Measurements from ENCODE around the gene RNF169.
"Not testable (repeated sequence)": the region's sequence is repeated elsewhere in the genome, so short reads cannot be mapped to it uniquely, and the experiment has no call there.

Gene RNF169

GRCh38 chr11:74742070-74742469 is 6.6 kb upstream of the RNF169 start:
- no peak overlapping the region for H3K27ac ChIP-seq
- TF ChIP-seq ZFX (IDR thresholded peaks at IDR 0.05; ENCODE audit: borderline replicate concordance), result no peak
- TF ChIP-seq CTCF (IDR thresholded peaks at IDR 0.05), result no peak

- H3K27ac ChIP-seq, result no peak overlapping the region
- TF ChIP-seq CTCF (IDR thresholded peaks at IDR 0.05) (no peak), ZFX (IDR thresholded peaks at IDR 0.05; ENCODE audit: borderline replicate concordance) (no peak)
Measured at GRCh38 chr11:74743640-74744039, 5.0 kb upstream of the RNF169 start.

GRCh38 chr11:74744277-74744676 is 4.4 kb upstream of the RNF169 start:
- no peak for TF ChIP-seq ZFX (IDR thresholded peaks at IDR 0.05; ENCODE audit: borderline replicate concordance)
- TF ChIP-seq CTCF (IDR thresholded peaks at IDR 0.05), result no peak
- no peak overlapping the region for H3K27ac ChIP-seq

GRCh38 chr11:74746868-74747267 is 1.8 kb upstream of the RNF169 start:
- no peak overlapping the region for H3K27ac ChIP-seq
- TF ChIP-seq CTCF (IDR thresholded peaks at IDR 0.05) (no peak), ZFX (IDR thresholded peaks at IDR 0.05; ENCODE audit: borderline replicate concordance) (no peak)

GRCh38 chr11:74749127-74749964 is 697 bp downstream of the RNF169 start:
- H3K27ac ChIP-seq, result peak overlapping the region; percentile 78
- no peak for TF ChIP-seq ZFX (IDR thresholded peaks at IDR 0.05; ENCODE audit: borderline replicate concordance)
- no peak for TF ChIP-seq CTCF (IDR thresholded peaks at IDR 0.05)

GRCh38 chr11:74749965-74750296 is 1.3 kb downstream of the RNF169 start:
- TF ChIP-seq CTCF (IDR thresholded peaks at IDR 0.05) (no peak), ZFX (IDR thresholded peaks at IDR 0.05; ENCODE audit: borderline replicate concordance) (no peak)
- H3K27ac ChIP-seq, result peak overlapping the region; percentile 78; the same call in 1 of the 2 replicates

GRCh38 chr11:74750598-74750997 is 1.9 kb downstream of the RNF169 start:
- not testable (repeated sequence) for H3K27ac ChIP-seq

GRCh38 chr11:74751303-74751702 is 2.7 kb downstream of the RNF169 start:
- no peak overlapping the region for H3K27ac ChIP-seq
- TF ChIP-seq CTCF (IDR thresholded peaks at IDR 0.05), result no peak
- no peak for TF ChIP-seq ZFX (IDR thresholded peaks at IDR 0.05; ENCODE audit: borderline replicate concordance)
